ENCODE data around the gene PLAA. TPM values are rescaled to one million over a fixed set of nuclear protein-coding genes. Genes with fewer than 3 reads are reported as not detected.

PLAA gene
- total RNA-seq, 1 donor from 2014 or later, result 53.4 TPM

DNA sequence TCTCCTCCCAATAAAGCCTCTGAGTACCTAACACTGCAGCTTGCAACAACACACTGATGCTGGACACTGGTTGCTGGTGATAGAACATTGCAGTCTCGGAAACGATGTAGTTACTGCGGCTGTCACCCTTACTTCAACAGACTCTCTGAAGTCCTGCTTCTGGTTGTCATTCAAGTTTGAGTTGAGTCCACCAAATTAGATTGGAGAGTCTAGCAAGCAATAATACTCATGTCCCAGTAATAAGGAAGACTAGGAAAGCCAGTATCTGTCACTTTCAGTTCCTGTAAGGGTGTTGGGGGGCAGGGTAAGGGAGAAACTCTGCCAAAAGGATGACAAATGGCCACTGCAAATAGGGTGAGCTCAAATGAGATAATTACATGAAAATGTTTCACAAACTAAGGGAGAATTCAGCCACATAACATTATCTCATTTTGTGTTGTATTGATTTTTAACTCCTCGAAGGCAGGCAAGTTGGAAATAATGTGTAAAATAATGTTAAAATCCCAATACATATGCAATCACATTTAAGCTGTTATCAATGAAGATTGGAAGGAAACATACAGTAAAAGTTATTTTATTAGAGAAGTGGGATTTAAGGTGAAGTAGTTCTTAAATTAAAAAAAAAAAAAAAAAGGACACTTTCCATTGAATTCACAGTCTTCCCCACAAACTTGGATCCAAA is 8.3 kb upstream of the PLAA start:
- Mint-ChIP-seq H3K4me1 (ENCODE audit: low read depth, unreplicated experiment) (peaks cover 15% of the 10 kb centered on the region), H3K4me3 (ENCODE audit: unreplicated experiment) (peak overlapping the region; percentile 93)

DNA sequence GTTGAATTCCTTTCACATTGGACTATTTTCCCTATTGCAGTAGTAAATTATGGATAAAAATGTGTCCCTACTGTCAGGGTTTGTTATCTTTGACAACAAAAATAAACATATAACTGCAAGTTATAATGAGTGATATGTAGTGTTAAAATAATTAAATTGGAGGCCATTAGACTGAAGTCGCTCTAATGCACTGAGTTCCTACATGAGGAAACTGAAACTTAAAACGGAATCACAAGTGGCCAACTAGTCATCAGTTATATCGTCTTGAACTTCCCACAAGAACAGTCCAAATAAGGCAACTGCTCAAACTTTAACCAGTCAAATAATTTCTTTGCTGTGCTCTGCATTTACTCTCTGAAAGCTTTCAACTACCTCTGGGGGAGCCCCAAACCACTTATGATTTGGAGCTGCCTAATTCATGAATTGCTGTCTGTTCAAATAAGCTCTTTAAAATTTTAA is 7.0 kb upstream of the PLAA start:
- H3K4me3 Mint-ChIP-seq (ENCODE audit: unreplicated experiment), result no peak overlapping the region
- H3K9me3 Mint-ChIP-seq (ENCODE audit: unreplicated experiment), result no peaks in the 10 kb centered on the region
- no peaks in the 10 kb centered on the region for H3K36me3 Mint-ChIP-seq (ENCODE audit: unreplicated experiment)
- no peak for DNase-seq
- H3K4me1 Mint-ChIP-seq (ENCODE audit: low read depth, unreplicated experiment), result peaks cover 15% of the 10 kb centered on the region
- no peak overlapping the region for H3K27ac Mint-ChIP-seq (ENCODE audit: unreplicated experiment)
- H3K27me3 Mint-ChIP-seq (ENCODE audit: unreplicated experiment), result no peaks in the 10 kb centered on the region
- TF ChIP-seq, protein P1, sequence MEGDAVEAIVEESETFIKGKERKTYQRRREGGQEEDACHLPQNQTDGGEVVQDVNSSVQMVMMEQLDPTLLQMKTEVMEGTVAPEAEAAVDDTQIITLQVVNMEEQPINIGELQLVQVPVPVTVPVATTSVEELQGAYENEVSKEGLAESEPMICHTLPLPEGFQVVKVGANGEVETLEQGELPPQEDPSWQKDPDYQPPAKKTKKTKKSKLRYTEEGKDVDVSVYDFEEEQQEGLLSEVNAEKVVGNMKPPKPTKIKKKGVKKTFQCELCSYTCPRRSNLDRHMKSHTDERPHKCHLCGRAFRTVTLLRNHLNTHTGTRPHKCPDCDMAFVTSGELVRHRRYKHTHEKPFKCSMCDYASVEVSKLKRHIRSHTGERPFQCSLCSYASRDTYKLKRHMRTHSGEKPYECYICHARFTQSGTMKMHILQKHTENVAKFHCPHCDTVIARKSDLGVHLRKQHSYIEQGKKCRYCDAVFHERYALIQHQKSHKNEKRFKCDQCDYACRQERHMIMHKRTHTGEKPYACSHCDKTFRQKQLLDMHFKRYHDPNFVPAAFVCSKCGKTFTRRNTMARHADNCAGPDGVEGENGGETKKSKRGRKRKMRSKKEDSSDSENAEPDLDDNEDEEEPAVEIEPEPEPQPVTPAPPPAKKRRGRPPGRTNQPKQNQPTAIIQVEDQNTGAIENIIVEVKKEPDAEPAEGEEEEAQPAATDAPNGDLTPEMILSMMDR (IDR thresholded peaks at IDR 0.05; ENCODE audit: partially characterized antibody, unreplicated experiment), result no peak

More for the DNA sequence above, 8.3 kb upstream of the PLAA start:
- peak overlapping the region; percentile 95 for H3K27ac Mint-ChIP-seq (ENCODE audit: unreplicated experiment)
- TF ChIP-seq, protein P1 (IDR thresholded peaks at IDR 0.05; ENCODE audit: partially characterized antibody, unreplicated experiment), result no peak
- H3K27me3 Mint-ChIP-seq (ENCODE audit: unreplicated experiment), result no peaks in the 10 kb centered on the region
- H3K9me3 Mint-ChIP-seq (ENCODE audit: unreplicated experiment), result no peaks in the 10 kb centered on the region
- no peak for DNase-seq
- no peaks in the 10 kb centered on the region for H3K36me3 Mint-ChIP-seq (ENCODE audit: unreplicated experiment)

DNA sequence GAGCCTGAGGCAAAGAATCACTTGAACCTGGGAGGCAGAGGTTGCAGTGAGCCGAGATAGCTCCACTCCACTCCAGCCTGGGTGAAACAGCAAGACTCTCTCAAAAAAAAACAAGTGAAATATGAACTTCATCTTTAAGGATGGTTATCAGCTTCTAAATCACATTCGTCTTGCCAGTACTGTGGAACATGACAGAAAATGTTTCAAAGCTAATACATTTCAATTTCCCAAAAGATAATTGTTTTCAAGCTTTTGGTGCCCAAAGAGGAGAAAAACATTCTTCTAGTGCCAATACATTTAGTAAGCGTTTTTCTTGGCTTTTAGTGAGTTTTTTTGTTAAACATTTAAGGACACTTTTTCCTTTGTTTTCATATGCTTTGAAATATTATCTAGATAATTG is 4.8 kb upstream of the PLAA start:
- no peaks in the 10 kb centered on the region for H3K36me3 Mint-ChIP-seq (ENCODE audit: unreplicated experiment)

DNA sequence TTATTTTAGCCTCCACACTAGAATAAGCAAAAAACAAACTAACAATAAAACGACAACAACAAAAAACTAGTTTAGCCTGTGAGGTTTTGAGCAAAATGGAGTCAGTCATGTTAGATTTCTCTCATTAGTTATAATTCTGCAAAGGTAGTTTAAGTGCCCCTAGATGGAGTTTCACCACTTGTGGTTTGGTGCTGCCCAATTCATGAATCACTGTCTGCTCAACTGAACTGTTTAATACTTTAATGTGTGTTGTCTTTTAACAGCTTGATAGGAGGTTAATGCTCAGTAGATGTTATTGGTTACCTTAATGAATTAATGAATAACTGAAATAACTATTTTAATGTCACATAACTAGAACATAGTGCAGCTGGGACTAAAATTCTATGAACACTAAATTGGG is 3.5 kb upstream of the PLAA start:
- Mint-ChIP-seq H3K4me1 (ENCODE audit: low read depth, unreplicated experiment) (peaks cover 10% of the 10 kb centered on the region), H3K27ac (ENCODE audit: unreplicated experiment) (no peak overlapping the region), H3K9me3 (ENCODE audit: unreplicated experiment) (peaks cover 10% of the 10 kb centered on the region), H3K4me3 (ENCODE audit: unreplicated experiment) (no peak overlapping the region), H3K27me3 (ENCODE audit: unreplicated experiment) (peaks cover 1% of the 10 kb centered on the region), H3K36me3 (ENCODE audit: unreplicated experiment) (no peaks in the 10 kb centered on the region)
- TF ChIP-seq, protein P1 (IDR thresholded peaks at IDR 0.05; ENCODE audit: partially characterized antibody, unreplicated experiment), result no peak
- no peak for DNase-seq

More for the DNA sequence above, 4.8 kb upstream of the PLAA start:
- Mint-ChIP-seq H3K9me3 (ENCODE audit: unreplicated experiment) (peaks cover 6% of the 10 kb centered on the region), H3K4me1 (ENCODE audit: low read depth, unreplicated experiment) (peaks cover 9% of the 10 kb centered on the region), H3K27ac (ENCODE audit: unreplicated experiment) (no peak overlapping the region), H3K27me3 (ENCODE audit: unreplicated experiment) (no peaks in the 10 kb centered on the region), H3K4me3 (ENCODE audit: unreplicated experiment) (no peak overlapping the region)
- TF ChIP-seq, protein P1 (IDR thresholded peaks at IDR 0.05; ENCODE audit: partially characterized antibody, unreplicated experiment), result no peak
- DNase-seq, result no peak

DNA sequence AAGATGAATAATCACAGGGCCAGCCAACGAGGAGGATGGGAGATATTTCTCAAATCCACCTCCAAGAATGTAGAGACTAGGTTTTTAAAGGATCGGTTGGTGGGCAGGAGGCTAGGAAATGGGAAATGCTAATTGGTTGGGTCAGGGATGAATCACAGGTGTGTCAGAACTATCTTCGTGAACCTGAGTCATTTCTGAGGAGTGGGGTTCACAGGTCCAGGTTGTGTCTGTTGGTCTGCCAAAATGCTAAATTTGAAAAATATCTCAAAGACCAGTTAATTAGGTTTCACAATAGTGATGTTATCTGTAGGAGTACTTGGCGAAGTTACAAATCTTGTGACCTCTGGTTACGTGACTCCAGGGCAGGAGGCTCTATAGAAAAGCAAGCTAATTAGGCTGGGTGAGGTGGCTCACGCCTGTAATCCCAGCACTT is 2.6 kb upstream of the PLAA start:
- H3K4me3 Mint-ChIP-seq (ENCODE audit: unreplicated experiment), result no peak overlapping the region
- TF ChIP-seq, protein P1 (IDR thresholded peaks at IDR 0.05; ENCODE audit: partially characterized antibody, unreplicated experiment), result no peak
- H3K9me3 Mint-ChIP-seq (ENCODE audit: unreplicated experiment), result peaks cover 10% of the 10 kb centered on the region
- H3K27me3 Mint-ChIP-seq (ENCODE audit: unreplicated experiment), result peaks cover 1% of the 10 kb centered on the region
- H3K36me3 Mint-ChIP-seq (ENCODE audit: unreplicated experiment), result no peaks in the 10 kb centered on the region
- H3K27ac Mint-ChIP-seq (ENCODE audit: unreplicated experiment), result no peak overlapping the region
- H3K4me1 Mint-ChIP-seq (ENCODE audit: low read depth, unreplicated experiment), result peaks cover 8% of the 10 kb centered on the region
- DNase-seq, result no peak

Measured in glutamatergic neuron (in vitro differentiated cells).